Measurements from ENCODE around the gene PANK1.

Gene PANK1

GRCh38 chr10:89604200-89604599, 40.8 kb downstream of the PANK1 start:
- Histone ChIP-seq H3K4me3 (ENCODE audit: low read length) (no peak overlapping the region), H3K9me3 (ENCODE audit: control insufficient read depth, insufficient read depth, low read length) (no peaks in the 10 kb centered on the region), H3K4me1 (ENCODE audit: control insufficient read depth, low read length) (no peaks in the 10 kb centered on the region), H3K27me3 (ENCODE audit: control insufficient read depth, low read length) (no peaks in the 10 kb centered on the region), H3K9me2 (replicated peaks; ENCODE audit: control insufficient read depth, low read length) (no peaks in the 10 kb centered on the region), H3K4me2 (ENCODE audit: low read length) (no peak overlapping the region), H3K27ac (ENCODE audit: low read depth, low read length) (no peak overlapping the region), H3F3A (ENCODE audit: control insufficient read depth, insufficient read depth) (no peaks in the 10 kb centered on the region), H3K79me2 (ENCODE audit: control insufficient read depth, low read length) (no peaks in the 10 kb centered on the region), H4K20me1 (ENCODE audit: control insufficient read depth, insufficient read depth, low read depth, low read length) (no peaks in the 10 kb centered on the region), H3K36me3 (ENCODE audit: control insufficient read depth, low read length) (peaks cover 20% of the 10 kb centered on the region)
- TF ChIP-seq, protein P1, sequence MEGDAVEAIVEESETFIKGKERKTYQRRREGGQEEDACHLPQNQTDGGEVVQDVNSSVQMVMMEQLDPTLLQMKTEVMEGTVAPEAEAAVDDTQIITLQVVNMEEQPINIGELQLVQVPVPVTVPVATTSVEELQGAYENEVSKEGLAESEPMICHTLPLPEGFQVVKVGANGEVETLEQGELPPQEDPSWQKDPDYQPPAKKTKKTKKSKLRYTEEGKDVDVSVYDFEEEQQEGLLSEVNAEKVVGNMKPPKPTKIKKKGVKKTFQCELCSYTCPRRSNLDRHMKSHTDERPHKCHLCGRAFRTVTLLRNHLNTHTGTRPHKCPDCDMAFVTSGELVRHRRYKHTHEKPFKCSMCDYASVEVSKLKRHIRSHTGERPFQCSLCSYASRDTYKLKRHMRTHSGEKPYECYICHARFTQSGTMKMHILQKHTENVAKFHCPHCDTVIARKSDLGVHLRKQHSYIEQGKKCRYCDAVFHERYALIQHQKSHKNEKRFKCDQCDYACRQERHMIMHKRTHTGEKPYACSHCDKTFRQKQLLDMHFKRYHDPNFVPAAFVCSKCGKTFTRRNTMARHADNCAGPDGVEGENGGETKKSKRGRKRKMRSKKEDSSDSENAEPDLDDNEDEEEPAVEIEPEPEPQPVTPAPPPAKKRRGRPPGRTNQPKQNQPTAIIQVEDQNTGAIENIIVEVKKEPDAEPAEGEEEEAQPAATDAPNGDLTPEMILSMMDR (IDR thresholded peaks at IDR 0.05; ENCODE audit: low read depth, low read length, poor library complexity, severe bottlenecking), result no peak
- no peak for TF ChIP-seq EZH2phosphoT487 (IDR thresholded peaks at IDR 0.05; ENCODE audit: borderline replicate concordance, low read length)

- Histone ChIP-seq H3K79me2 (ENCODE audit: control insufficient read depth, low read length) (no peaks in the 10 kb centered on the region), H3K27me3 (ENCODE audit: control insufficient read depth, low read length) (no peaks in the 10 kb centered on the region), H3F3A (ENCODE audit: control insufficient read depth, insufficient read depth) (no peaks in the 10 kb centered on the region), H3K4me1 (ENCODE audit: control insufficient read depth, low read length) (no peaks in the 10 kb centered on the region), H3K4me2 (ENCODE audit: low read length) (no peak overlapping the region), H3K27ac (ENCODE audit: low read depth, low read length) (no peak overlapping the region), H3K9me3 (ENCODE audit: control insufficient read depth, insufficient read depth, low read length) (no peaks in the 10 kb centered on the region), H3K9me2 (replicated peaks; ENCODE audit: control insufficient read depth, low read length) (no peaks in the 10 kb centered on the region), H3K4me3 (ENCODE audit: low read length) (no peak overlapping the region), H3K36me3 (ENCODE audit: control insufficient read depth, low read length) (peaks cover 31% of the 10 kb centered on the region), H4K20me1 (ENCODE audit: control insufficient read depth, insufficient read depth, low read depth, low read length) (no peaks in the 10 kb centered on the region)
- TF ChIP-seq, protein P1 (IDR thresholded peaks at IDR 0.05; ENCODE audit: low read depth, low read length, poor library complexity, severe bottlenecking), result no peak
- no peak for TF ChIP-seq EZH2phosphoT487 (IDR thresholded peaks at IDR 0.05; ENCODE audit: borderline replicate concordance, low read length)
These were observed 42.1 kb downstream of the PANK1 start for GRCh38 chr10:89602919-89603318.

- no peak overlapping the region for H3K4me3 ChIP-seq (ENCODE audit: low read length)
- no peaks in the 10 kb centered on the region for H3K9me2 ChIP-seq (replicated peaks; ENCODE audit: control insufficient read depth, low read length)
- no peaks in the 10 kb centered on the region for H3K9me3 ChIP-seq (ENCODE audit: control insufficient read depth, insufficient read depth, low read length)
- TF ChIP-seq EZH2phosphoT487 (IDR thresholded peaks at IDR 0.05; ENCODE audit: borderline replicate concordance, low read length), result no peak
- TF ChIP-seq, protein P1 (IDR thresholded peaks at IDR 0.05; ENCODE audit: low read depth, low read length, poor library complexity, severe bottlenecking), result no peak
- no peak overlapping the region for H3K27ac ChIP-seq (ENCODE audit: low read depth, low read length)
- H3K27me3 ChIP-seq (ENCODE audit: control insufficient read depth, low read length), result no peaks in the 10 kb centered on the region
- no peaks in the 10 kb centered on the region for H3K79me2 ChIP-seq (ENCODE audit: control insufficient read depth, low read length)
- H3K4me1 ChIP-seq (ENCODE audit: control insufficient read depth, low read length), result no peaks in the 10 kb centered on the region
- no peaks in the 10 kb centered on the region for H3F3A ChIP-seq (ENCODE audit: control insufficient read depth, insufficient read depth)
- peaks cover 26% of the 10 kb centered on the region for H3K36me3 ChIP-seq (ENCODE audit: control insufficient read depth, low read length)
- no peak overlapping the region for H3K4me2 ChIP-seq (ENCODE audit: low read length)
- H4K20me1 ChIP-seq (ENCODE audit: control insufficient read depth, insufficient read depth, low read depth, low read length), result no peaks in the 10 kb centered on the region
These were observed 43.2 kb downstream of the PANK1 start for GRCh38 chr10:89601728-89602361.

Measured in DOHH2 (cell line).